Adrenal gland (tissue), 12 donors: Measurements from ENCODE around the gene SCUBE1. TPM values are rescaled to one million over a fixed set of nuclear protein-coding genes. Genes with fewer than 3 reads are reported as not detected.

Source experiments
- DNase-seq, 7 donors: peaks; one replicate each; pipeline ENCODE4 v3.0.0-alpha.2; 2019 to 2020
- H3K27ac ChIP-seq, 5 donors: fragments of 200-600 bp; sonication (generic) in 4 of 5; 1 replicate in 3 of 5; 2 replicates in 2 of 5; pipeline versions ENCODE4 v1.5.1 to v1.8.0; 2016 to 2020; ENCODE audit warnings: mild to moderate bottlenecking in 1 of 5
- H3K27me3 ChIP-seq: fragments of 200-600 bp; 2 replicates; pipeline ENCODE4 v1.8.0; 2021
- H3K36me3 ChIP-seq, 2 donors: fragments of 200-600 bp; replicated peaks in 1 of 2; 1 replicate in 1 of 2; 2 replicates in 1 of 2; pipeline versions ENCODE4 v1.5.1 to v1.8.0; 2018 to 2022
- H3K4me1 ChIP-seq, 2 donors: fragments of 200-600 bp; replicated peaks in 1 of 2; 1 replicate in 1 of 2; 2 replicates in 1 of 2; pipeline versions ENCODE4 v1.5.1 to v1.8.0; 2018 to 2021
- H3K4me3 ChIP-seq, 4 donors: fragments of 200-600 bp; sonication (generic) in 3 of 4; one replicate each; pipeline ENCODE4 v1.5.1; 2016 to 2018
- H3K9me3 ChIP-seq, 3 donors: fragments of 200-600 bp; sonication (generic) in 1 of 3; replicated peaks in 1 of 3; 1 replicate in 2 of 3; 2 replicates in 1 of 3; pipeline versions ENCODE4 v1.5.1 to v1.8.0; 2016 to 2021
- POLR2A ChIP-seq, 2 donors: fragments of 450-650 bp; IDR thresholded peaks; one replicate each; pipeline ENCODE4 v1.6.1; 2017; ENCODE audit warnings: antibody characterized with exemption in 2 of 2, mild to moderate bottlenecking in 2 of 2, moderate library complexity in 1 of 2
- WGBS, 4 donors: extraction: QIAGEN DNeasy Blood & Tissue Kit in 2 of 4; methylation state at CpG; one replicate each; pipeline versions ENCODE4 v1.1.5 to v1.1.7; 2013 to 2017; 5-methylcytosine and 5-hydroxymethylcytosine counted together
- intact Hi-C, 2 donors: fragments of 100-400 bp; cut with DNase I; formaldehyde crosslinking; loops; one replicate each; pipeline versions ENCODE4 v1.14.1 to v1.15.0; 2022 to 2023
- polyA plus RNA-seq, 3 donors: library from polyadenylated mRNA; stranded (reverse); fragments of 200-250 nt in 2 of 3; fragments of 350-450 nt in 1 of 3; fragmentation: Illumina TruSeq in 1 of 3; extraction: RNeasy Lipid Tissue Mini Kit (QIAGEN cat#74804) in 1 of 3; gene quantifications; one replicate each; pipeline ENCODE4 v1.2.3, GENCODE V29; 2013 to 2014
- total RNA-seq, 9 donors: library from RNA; depleted of rRNA in 4 of 9; stranded (reverse); fragments of >200 nt in 4 of 9; fragments of 120-200 nt in 1 of 9; fragmentation: NEBNext Ultra II Directional in 1 of 9; extraction: Animal tissue kit (Norgen Biotek cat#: 25700) in 1 of 9; gene quantifications; one replicate each; pipeline versions ENCODE4 v1.1.0 to v1.2.4, GENCODE V29; 2013 to 2023
- TF ChIP-seq, protein P1 (sequence below), 6 experiments: fragments of 450-650 bp in 4 of 6; fragments of 200-600 bp in 2 of 6; sonication (generic) in 1 of 6; IDR thresholded peaks; 1 replicate in 5 of 6; 2 replicates in 1 of 6; pipeline versions ENCODE4 v1.5.1 to v1.8.0; 2016 to 2021; ENCODE audit warnings: antibody characterized with exemption in 6 of 6, mild to moderate bottlenecking in 2 of 6, moderate library complexity in 1 of 6
- donor health status: healthy with polysubstance abuse.
- donor health status: Bipolar disorder and iron deficiency.
- donor health status: DM: yes; HTN: yes; CAD: no.
- donor health status: DM: no; HTN: no; CAD: no.
- donor health status: DM: no; HTN: no; CAD: no.
- donor health status: DM: yes; HTN: yes; CAD: no.

SCUBE1 gene
- total and polyA plus RNA-seq, 12 donors = 1.4 to 34.0 (median 8.8) TPM

GRCh38 chr22:43209971-43210370 lies 133.2 kb downstream of the SCUBE1 start:
- intact Hi-C loops = no loop called here
- Histone ChIP-seq H3K9me3 (no peaks in the 10 kb centered on the region), H3K27me3 (no peaks in the 10 kb centered on the region), H3K4me1 (no peaks in the 10 kb centered on the region), H3K4me3 (no peak overlapping the region), H3K27ac (no peak overlapping the region), H3K36me3 (no peaks in the 10 kb centered on the region)
- TF ChIP-seq, protein P1, sequence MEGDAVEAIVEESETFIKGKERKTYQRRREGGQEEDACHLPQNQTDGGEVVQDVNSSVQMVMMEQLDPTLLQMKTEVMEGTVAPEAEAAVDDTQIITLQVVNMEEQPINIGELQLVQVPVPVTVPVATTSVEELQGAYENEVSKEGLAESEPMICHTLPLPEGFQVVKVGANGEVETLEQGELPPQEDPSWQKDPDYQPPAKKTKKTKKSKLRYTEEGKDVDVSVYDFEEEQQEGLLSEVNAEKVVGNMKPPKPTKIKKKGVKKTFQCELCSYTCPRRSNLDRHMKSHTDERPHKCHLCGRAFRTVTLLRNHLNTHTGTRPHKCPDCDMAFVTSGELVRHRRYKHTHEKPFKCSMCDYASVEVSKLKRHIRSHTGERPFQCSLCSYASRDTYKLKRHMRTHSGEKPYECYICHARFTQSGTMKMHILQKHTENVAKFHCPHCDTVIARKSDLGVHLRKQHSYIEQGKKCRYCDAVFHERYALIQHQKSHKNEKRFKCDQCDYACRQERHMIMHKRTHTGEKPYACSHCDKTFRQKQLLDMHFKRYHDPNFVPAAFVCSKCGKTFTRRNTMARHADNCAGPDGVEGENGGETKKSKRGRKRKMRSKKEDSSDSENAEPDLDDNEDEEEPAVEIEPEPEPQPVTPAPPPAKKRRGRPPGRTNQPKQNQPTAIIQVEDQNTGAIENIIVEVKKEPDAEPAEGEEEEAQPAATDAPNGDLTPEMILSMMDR (IDR thresholded peaks at IDR 0.05) = no peak
- TF ChIP-seq POLR2A (IDR thresholded peaks at IDR 0.05) = no peak
- no peak for DNase-seq
- 87 to 100% (median 90%) methylated on average over 5 to 22 of the region's 22 CpGs for WGBS, 4 donors

DNA sequence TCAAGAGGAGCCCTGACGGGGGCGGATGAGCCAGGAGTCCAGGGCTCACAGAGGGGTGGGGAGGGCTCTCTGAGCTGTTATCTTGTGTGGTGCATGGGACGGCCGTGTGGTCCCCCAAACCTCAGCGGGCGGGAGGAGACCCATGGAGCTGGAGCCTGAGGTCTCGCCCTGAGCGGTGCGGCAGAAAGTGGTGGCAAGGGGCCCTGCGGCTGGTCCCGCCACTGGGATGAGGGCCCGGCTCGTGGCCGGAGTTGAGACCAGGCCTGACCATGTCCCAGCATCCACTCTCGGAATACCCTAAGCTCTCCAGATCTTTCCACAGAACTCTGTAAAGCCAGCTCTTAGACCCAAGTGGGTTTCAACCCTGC lies 133.7 kb downstream of the SCUBE1 start:
- intact Hi-C loops = no loop called here
- no peaks in the 10 kb centered on the region for H3K36me3 ChIP-seq
- WGBS, 4 donors = 80 to 96% (median 93%) methylated on average over 14 to 15 of the region's 15 CpGs; no CpG with 5 or more reads in 1 of the 4 donors
- H3K9me3 ChIP-seq = no peaks in the 10 kb centered on the region
- DNase-seq = no peak
- no peak for TF ChIP-seq POLR2A (IDR thresholded peaks at IDR 0.05)
- TF ChIP-seq, protein P1 (IDR thresholded peaks at IDR 0.05) = no peak
- H3K4me3 ChIP-seq = no peak overlapping the region
- no peaks in the 10 kb centered on the region for H3K4me1 ChIP-seq
- no peaks in the 10 kb centered on the region for H3K27me3 ChIP-seq
- no peak overlapping the region for H3K27ac ChIP-seq

- no peak for DNase-seq
- WGBS, 4 donors = 89 to 95% (median 93%) methylated on average over 15 to 26 of the region's 26 CpGs
- intact Hi-C loops = no loop called here
Measured at GRCh38 chr22:43208703-43209522, 134.3 kb downstream of the SCUBE1 start.

GRCh38 chr22:43207849-43208702 lies 135.1 kb downstream of the SCUBE1 start:
- TF ChIP-seq, protein P1 (IDR thresholded peaks at IDR 0.05) = no peak
- H3K4me1 ChIP-seq = peaks cover under 1% of the 10 kb centered on the region in 2 donors
- no peak overlapping the region for H3K27ac ChIP-seq
- no peaks in the 10 kb centered on the region for H3K36me3 ChIP-seq
- DNase-seq = no peak
- no peaks in the 10 kb centered on the region for H3K9me3 ChIP-seq
- 86 to 92% (median 91%) methylated on average over 13 to 26 of the region's 26 CpGs for WGBS, 4 donors
- intact Hi-C loops = no loop called here
- H3K27me3 ChIP-seq = no peaks in the 10 kb centered on the region
- no peak overlapping the region for H3K4me3 ChIP-seq

More at GRCh38 chr22:43208703-43209522, 134.3 kb downstream of the SCUBE1 start:
- Histone ChIP-seq H3K4me1 (no peaks in the 10 kb centered on the region), H3K4me3 (no peak overlapping the region), H3K27me3 (no peaks in the 10 kb centered on the region), H3K36me3 (no peaks in the 10 kb centered on the region), H3K9me3 (no peaks in the 10 kb centered on the region), H3K27ac (no peak overlapping the region)
- TF ChIP-seq, protein P1 (IDR thresholded peaks at IDR 0.05) = no peak
- TF ChIP-seq POLR2A (IDR thresholded peaks at IDR 0.05) = no peak
